ENCODE data around the gene GRM8.

Gene GRM8

GRCh38 chr7:126411032-126411820, 841.5 kb downstream of the GRM8 start:
- DNase-seq, result no peak

DNA sequence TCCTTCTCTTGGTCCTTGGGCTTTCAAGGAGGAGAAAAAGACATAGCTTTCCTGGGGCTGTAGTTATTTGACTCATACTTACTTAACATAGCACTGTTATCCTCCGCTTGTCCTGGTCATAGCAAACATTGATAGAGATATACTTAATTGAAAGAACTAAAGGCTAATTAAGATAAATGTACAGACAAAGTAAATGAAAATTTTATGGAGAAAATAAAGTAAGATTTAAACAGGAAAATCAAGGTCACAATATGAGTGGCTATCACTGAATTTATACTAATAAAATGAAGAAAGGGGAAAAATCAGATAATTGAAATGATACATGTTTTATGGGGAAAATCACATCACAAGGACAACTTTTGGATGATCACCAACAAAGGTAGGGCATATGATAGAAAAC, 849.7 kb downstream of the GRM8 start:
- DNase-seq, result no peak

- DNase-seq, result no peak
Measured at GRCh38 chr7:126401918-126402317, 850.8 kb downstream of the GRM8 start.

DNA sequence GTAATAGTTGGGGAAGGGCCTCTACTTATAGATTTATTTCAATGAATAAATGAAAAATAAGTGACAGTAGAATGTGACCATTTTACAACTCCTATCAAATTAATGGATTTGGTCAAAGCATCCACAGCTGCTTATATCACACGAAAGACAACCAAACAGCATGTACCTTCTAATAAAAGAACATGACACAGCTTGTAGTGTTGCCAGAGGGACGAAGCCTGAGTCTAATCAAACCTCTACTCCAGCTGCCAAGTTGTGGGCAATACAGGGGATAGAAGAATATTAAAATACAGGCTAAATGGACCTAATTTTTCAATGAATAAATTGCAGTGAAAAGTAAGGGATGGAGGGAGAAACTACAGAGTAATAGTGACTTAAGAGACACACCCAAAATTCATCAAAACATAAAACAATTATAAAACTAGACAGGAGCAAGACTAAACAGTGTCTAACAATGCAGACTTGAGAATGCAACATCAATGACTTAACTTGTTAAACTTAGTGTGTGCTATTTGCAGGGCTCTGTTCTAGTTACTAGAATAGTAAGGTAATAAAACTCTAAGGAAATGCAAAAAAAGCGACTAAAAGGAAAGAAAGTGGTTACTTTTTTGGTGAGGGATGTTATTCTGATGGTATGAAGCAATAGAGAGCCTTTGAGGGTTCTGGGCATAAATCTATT, 853.8 kb downstream of the GRM8 start:
- DNase-seq, result no peak

DNA sequence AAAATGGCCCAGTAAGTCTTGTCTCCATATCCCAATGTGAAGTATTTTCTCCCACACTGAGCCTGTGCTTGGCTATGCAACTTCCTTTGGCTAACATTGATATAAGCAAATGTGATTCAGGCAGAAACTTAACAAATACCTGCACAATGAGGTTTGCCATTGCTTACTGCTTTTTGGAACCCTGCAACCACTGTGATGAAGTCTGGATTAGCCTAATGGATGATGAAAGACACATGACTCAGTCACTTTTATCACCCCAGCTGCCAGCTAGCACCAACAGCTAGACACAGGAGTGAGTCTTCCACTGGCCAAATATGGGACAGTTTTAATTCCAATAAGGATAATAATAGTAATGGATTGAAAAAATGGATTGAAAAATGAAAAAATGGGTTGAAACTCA, 854.5 kb downstream of the GRM8 start:
- DNase-seq, result peak; percentile 58

- DNase-seq, result no peak
Measured at GRCh38 chr7:126394406-126394805, 858.3 kb downstream of the GRM8 start.

All from islet precursor cell (in vitro differentiated cells).